Panc1 (cell line): ENCODE results near the gene BAD. TPM values are rescaled to one million over a fixed set of nuclear protein-coding genes. Genes with fewer than 3 reads are reported as not detected.

Experiments used
- ATAC-seq: fragments of 200-7000 bp; cut with Tn5 transposase; 2 replicates; pipeline ENCODE4 v1.9.1; 2020; ENCODE audit warnings: mild to moderate bottlenecking, moderate library complexity
- BruUV-seq: library from RNA; stranded (reverse); fragments of 400-500 nt; replicated peaks from 2 replicates; lab custom pipeline; 2021; lab: Mats Ljungman, UMichigan
- CTCF ChIA-PET: fragments of 300-600 bp; sonication (Branson Sonifier 250); formaldehyde crosslinking; loops from one replicate; lab custom pipeline; 2022; ENCODE audit warnings: antibody characterized with exemption; lab: Charles Lee
- POLR2A ChIA-PET: fragments of 300-600 bp; sonication (Branson Sonifier 250); formaldehyde crosslinking; loops from one replicate; lab custom pipeline; 2022; ENCODE audit warnings: antibody characterized with exemption; lab: Charles Lee
- DNase-seq: peaks from one replicate; pipeline ENCODE4 v3.0.0-alpha.2; 2010; ENCODE audit warnings: low read depth, low spot score
- H3K27ac ChIP-seq: 2 replicates; pipeline ENCODE4 v1.5.1; 2011; ENCODE audit warnings: mild to moderate bottlenecking, low read length, inconsistent platforms
- H3K27me3 ChIP-seq: fragments of 200-500 bp; sonication (Bioruptor generic); 2 replicates; pipeline ENCODE4 v1.6.0; 2014; ENCODE audit warnings: low read length, inconsistent platforms; ENCODE audit not compliant: control insufficient read depth, insufficient read depth
- H3K36me3 ChIP-seq: fragments of 200-500 bp; sonication (Bioruptor generic); 2 replicates; pipeline ENCODE4 v1.5.1; 2014; ENCODE audit warnings: inconsistent platforms, mild to moderate bottlenecking, low read length, moderate library complexity; ENCODE audit not compliant: control insufficient read depth, insufficient read depth
- H3K4me1 ChIP-seq: 2 replicates; pipeline ENCODE4 v1.5.1; 2011; ENCODE audit warnings: inconsistent platforms, mild to moderate bottlenecking, low read length, moderate library complexity; ENCODE audit not compliant: control insufficient read depth, insufficient read depth
- H3K4me3 ChIP-seq, 2 experiments: 2 replicates each; pipeline ENCODE4 v1.5.1; 2011 to 2012; ENCODE audit warnings: low read depth in 2 of 2, low read length in 2 of 2, mild to moderate bottlenecking in 2 of 2, inconsistent platforms in 1 of 2, moderate library complexity in 1 of 2
- H3K9me3 ChIP-seq: fragments of 200-500 bp; sonication (Bioruptor generic); 2 replicates; pipeline ENCODE4 v1.5.1; 2014; ENCODE audit warnings: low read depth, mild to moderate bottlenecking, inconsistent platforms, low read length, moderate library complexity; ENCODE audit not compliant: control insufficient read depth, insufficient read depth
- CTCF ChIP-seq: fragments of 450-650 bp; IDR thresholded peaks from 2 replicates; pipeline ENCODE4 v1.5.1; 2017; ENCODE audit warnings: mild to moderate bottlenecking
- POLR2AphosphoS5 ChIP-seq: IDR thresholded peaks from 2 replicates; pipeline ENCODE4 v1.6.1; 2012; ENCODE audit warnings: mild to moderate bottlenecking, low read depth, low read length, moderate library complexity
- REST ChIP-seq, 2 experiments: IDR thresholded peaks; 2 replicates each; pipeline ENCODE4 v1.6.1; 2011 to 2012; ENCODE audit warnings: low read depth in 2 of 2, control low read depth in 1 of 2, low read length in 1 of 2, mild to moderate bottlenecking in 1 of 2, moderate library complexity in 1 of 2; ENCODE audit not compliant: insufficient read depth in 1 of 2
- SIN3A ChIP-seq: IDR thresholded peaks from 2 replicates; pipeline ENCODE4 v1.6.1; 2012; ENCODE audit warnings: low read depth, mild to moderate bottlenecking, low read length, moderate library complexity, borderline replicate concordance; ENCODE audit not compliant: insufficient read depth
- TCF7L2 ChIP-seq: IDR thresholded peaks from 2 replicates; pipeline ENCODE4 v1.6.1; 2011; ENCODE audit warnings: mild to moderate bottlenecking, low read depth, low read length, inconsistent platforms
- in situ Hi-C: cut with HindIII; loops from 2 replicates; pipeline ENCODE4 v1.10.0; 2016; ENCODE audit warnings: low sequenced_read_pairs, low pct_unique_long_range_greater_than_20kb
- intact Hi-C: fragments of 100-400 bp; cut with micrococcal nuclease; formaldehyde crosslinking; loops from one replicate; pipeline ENCODE4 v1.10.0; 2022; ENCODE audit not compliant: unreplicated experiment
- total RNA-seq: library from RNA; stranded (reverse); gene quantifications from one replicate; pipeline ENCODE4 v1.2.1, GENCODE V29; 2021; ENCODE audit not compliant: unreplicated experiment

BAD gene
- total RNA-seq, 1 experiment from 2014 or later = 77.7 TPM

- no peak for ATAC-seq
- H3K4me3 ChIP-seq = no peak overlapping the region
- H3K27ac ChIP-seq = no peak overlapping the region; the same call in 1 of the 2 replicates
- H3K36me3 ChIP-seq = peaks cover 2% of the 10 kb centered on the region
- POLR2A ChIA-PET = no interaction called here
- in situ Hi-C loops = no loop called here
- no peak for DNase-seq
- H3K9me3 ChIP-seq = no peaks in the 10 kb centered on the region
- H3K27me3 ChIP-seq = no peaks in the 10 kb centered on the region
- CTCF ChIA-PET = interaction anchor here (0.5 to 0.6 kb wide), 2 partner anchors 71 to 194 kb away, joined by 4 to 6 read pairs; no protein-coding TSS in a partner anchor
- TF ChIP-seq CTCF (no peak), REST (IDR thresholded peaks at IDR 0.05; ENCODE audit: insufficient read depth in 1 of 2, low read depth in 2 of 2, low read length in 1 of 2) (no peak), SIN3A (no peak), POLR2AphosphoS5 (no peak), TCF7L2 (no peak)
- H3K4me1 ChIP-seq = peaks cover 11% of the 10 kb centered on the region
- intact Hi-C loops = no loop called here
- BruUV-seq = no TSS peak
Observed at GRCh38 chr11:64224151-64224890, 60.1 kb downstream of the BAD start.

- BruUV-seq = no TSS peak
- no peak overlapping the region for H3K27ac ChIP-seq
- H3K4me1 ChIP-seq = peaks cover 5% of the 10 kb centered on the region
- H3K4me3 ChIP-seq = no peak overlapping the region
- H3K9me3 ChIP-seq = no peaks in the 10 kb centered on the region
- peaks cover 2% of the 10 kb centered on the region for H3K36me3 ChIP-seq
- ATAC-seq (no peak), DNase-seq (no peak)
- TF ChIP-seq POLR2AphosphoS5 = no peak
- TF ChIP-seq CTCF = no peak
- TF ChIP-seq REST (IDR thresholded peaks at IDR 0.05; ENCODE audit: insufficient read depth in 1 of 2, low read depth in 2 of 2, low read length in 1 of 2) = no peak
- no peak for TF ChIP-seq TCF7L2
- TF ChIP-seq SIN3A = no peak
- H3K27me3 ChIP-seq = no peaks in the 10 kb centered on the region
- ChIA-PET POLR2A (no interaction called here), CTCF (interaction anchor here (0.6 kb wide), 1 partner anchor 78 kb away, joined by 7 read pairs; no protein-coding TSS in a partner anchor)
- in situ Hi-C loops (no loop called here), intact Hi-C loops (no loop called here)
Observed at GRCh38 chr11:64223001-64223651, 61.3 kb downstream of the BAD start.
